Stimulated activated effector memory CD8-positive, alpha-beta T cell treated with anti-CD3 and anti-CD28 coated beads, Interleukin-12 subunit alpha, Interleukin-12 subunit beta, amount 100 ng/mL, for 72 hours (primary cell): ENCODE data around the gene MRPS35.

Source experiments
- ATAC-seq: fragments of 150-1000 bp; cut with Tn5 transposase; 2 replicates; pipeline ENCODE4 v1.10.0; 2021
- DNase-seq, 2 donors: peaks; one replicate each; pipeline ENCODE4 v3.0.0; 2021 to 2022; ENCODE audit warnings: low spot score in 2 of 2
- H3K27ac Mint-ChIP-seq: one replicate; pipeline ENCODE4 v1.8.0; 2022; ENCODE audit warnings: mild to moderate bottlenecking, mixed read lengths
- H3K36me3 Mint-ChIP-seq: one replicate; pipeline ENCODE4 v1.8.0; 2022; ENCODE audit warnings: mild to moderate bottlenecking, mixed read lengths
- H3K4me1 Mint-ChIP-seq: one replicate; pipeline ENCODE4 v1.8.0; 2022; ENCODE audit warnings: mixed read lengths
- H3K4me3 Mint-ChIP-seq: one replicate; pipeline ENCODE4 v1.8.0; 2022; ENCODE audit warnings: mild to moderate bottlenecking, mixed read lengths
- H3K9me3 Mint-ChIP-seq: one replicate; pipeline ENCODE4 v1.8.0; 2022; ENCODE audit warnings: mixed read lengths

Gene MRPS35

DNA sequence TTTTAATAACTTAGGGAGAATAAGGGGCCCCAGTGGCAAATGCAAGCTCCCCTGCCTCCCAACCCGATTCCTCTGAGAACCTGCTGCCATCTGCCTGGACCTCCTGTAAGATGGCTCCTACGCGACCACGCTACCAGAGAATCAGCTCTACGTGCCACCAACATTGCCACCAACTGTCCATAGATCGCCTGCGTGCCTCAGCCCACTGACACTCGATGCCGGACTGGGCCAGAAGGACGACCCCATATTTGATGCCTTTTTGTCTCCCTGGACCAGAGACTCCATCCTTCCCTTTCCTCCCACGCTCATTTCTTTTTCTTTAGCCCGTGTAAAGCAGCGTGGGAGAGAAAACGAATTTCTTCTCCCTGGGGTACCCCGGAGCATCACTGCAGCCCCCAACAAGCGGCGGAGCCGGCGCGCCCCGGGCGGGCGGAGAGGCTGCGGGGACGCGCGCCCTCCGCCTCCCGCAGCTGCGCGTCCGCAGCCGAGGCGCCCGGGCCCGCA lies 68.8 kb downstream of the MRPS35 start:
- Mint-ChIP-seq H3K9me3 (no peaks in the 10 kb centered on the region), H3K4me3 (peak overlapping the region; percentile 74), H3K4me1 (peaks cover 34% of the 10 kb centered on the region), H3K27ac (peak overlapping the region; percentile 67), H3K36me3 (peaks cover 13% of the 10 kb centered on the region)
- DNase-seq (no peak), ATAC-seq (peak; percentile 63)

DNA sequence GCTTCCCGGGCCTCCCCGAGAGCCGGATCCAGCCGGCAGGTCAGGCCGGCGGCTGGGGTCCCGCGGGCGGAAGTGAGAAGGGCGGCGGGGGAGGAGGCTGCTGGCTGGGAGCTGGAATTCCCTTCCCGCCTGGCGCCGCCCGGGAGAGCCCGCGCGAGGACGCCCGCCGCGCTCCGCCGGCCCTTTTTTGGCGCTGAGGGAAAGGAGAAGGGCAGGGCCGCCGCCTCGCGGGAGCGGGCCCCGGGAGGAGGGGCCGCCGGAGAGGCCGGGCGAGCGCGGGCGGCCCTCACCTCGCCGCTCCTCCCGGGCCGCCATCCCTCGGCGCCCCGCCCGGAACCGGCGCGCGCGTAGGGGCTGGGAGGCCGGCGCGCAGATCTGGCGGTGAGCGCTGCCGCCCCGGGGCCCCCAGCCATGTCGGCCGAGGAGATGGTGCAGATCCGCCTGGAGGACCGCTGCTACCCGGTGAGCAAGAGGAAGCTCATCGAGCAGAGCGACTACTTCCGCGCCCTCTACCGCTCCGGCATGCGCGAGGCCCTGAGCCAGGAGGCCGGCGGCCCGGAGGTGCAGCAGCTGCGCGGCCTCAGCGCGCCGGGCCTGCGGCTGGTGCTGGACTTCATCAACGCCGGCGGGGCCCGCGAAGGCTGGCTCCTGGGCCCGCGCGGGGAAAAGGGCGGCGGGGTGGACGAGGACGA lies 69.4 kb downstream of the MRPS35 start, which contains the start of the genes KLHL42 and MANSC4:
Gene KLHL42 (plus strand): TSS at position 314 of the 692 bp plus-strand sequence. CDS start 98 bp downstream, at position 412.
Gene MANSC4 (minus strand): TSS at position 317 of the 692 bp plus-strand sequence. CDS start 8,960 bp downstream, outside the sequence.
- no peaks in the 10 kb centered on the region for H3K9me3 Mint-ChIP-seq
- ATAC-seq (peak; percentile 91), DNase-seq (peak; percentile 57 to 84)
- peak within 1 kb of the TSS; percentile 74 for H3K4me3 Mint-ChIP-seq
- H3K4me1 Mint-ChIP-seq = peaks cover 39% of the 10 kb centered on the region
- H3K36me3 Mint-ChIP-seq = peaks cover 13% of the 10 kb centered on the region
- H3K27ac Mint-ChIP-seq = peak within 1 kb of the TSS; percentile 67

DNA sequence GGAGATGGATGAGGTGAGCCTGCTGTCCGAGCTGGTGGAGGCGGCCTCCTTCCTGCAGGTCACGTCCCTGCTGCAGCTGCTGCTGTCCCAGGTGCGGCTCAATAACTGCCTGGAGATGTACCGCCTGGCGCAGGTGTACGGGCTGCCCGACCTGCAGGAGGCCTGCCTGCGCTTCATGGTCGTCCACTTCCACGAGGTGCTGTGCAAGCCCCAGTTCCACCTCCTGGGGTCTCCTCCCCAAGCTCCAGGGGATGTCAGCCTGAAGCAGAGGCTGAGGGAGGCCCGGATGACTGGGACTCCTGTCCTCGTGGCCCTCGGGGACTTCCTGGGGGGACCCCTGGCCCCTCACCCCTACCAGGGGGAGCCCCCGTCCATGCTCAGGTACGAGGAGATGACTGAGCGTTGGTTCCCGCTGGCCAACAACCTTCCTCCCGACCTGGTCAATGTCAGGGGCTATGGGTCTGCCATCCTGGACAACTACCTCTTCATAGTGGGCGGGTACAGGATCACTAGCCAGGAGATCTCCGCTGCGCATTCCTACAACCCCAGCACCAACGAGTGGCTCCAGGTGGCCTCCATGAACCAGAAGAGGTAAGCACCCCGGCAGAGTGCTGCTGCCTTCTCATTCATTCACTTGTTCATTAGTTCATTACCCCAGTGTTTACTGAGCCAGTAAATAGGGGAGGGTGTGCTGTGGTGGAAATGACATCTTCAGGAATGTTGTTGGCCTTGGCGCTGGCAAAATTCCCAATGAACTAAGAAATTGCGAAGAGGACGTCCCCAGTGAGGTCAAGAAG lies 70.2 kb downstream of the MRPS35 start:
- DNase-seq (peak in 1 of 2 donors; percentile 2), ATAC-seq (peak; percentile 48)
- peaks cover 46% of the 10 kb centered on the region for H3K4me1 Mint-ChIP-seq
- peak overlapping the region; percentile 74 for H3K4me3 Mint-ChIP-seq
- peaks cover 13% of the 10 kb centered on the region for H3K36me3 Mint-ChIP-seq
- H3K9me3 Mint-ChIP-seq = no peaks in the 10 kb centered on the region
- H3K27ac Mint-ChIP-seq = peak overlapping the region; percentile 45

DNA sequence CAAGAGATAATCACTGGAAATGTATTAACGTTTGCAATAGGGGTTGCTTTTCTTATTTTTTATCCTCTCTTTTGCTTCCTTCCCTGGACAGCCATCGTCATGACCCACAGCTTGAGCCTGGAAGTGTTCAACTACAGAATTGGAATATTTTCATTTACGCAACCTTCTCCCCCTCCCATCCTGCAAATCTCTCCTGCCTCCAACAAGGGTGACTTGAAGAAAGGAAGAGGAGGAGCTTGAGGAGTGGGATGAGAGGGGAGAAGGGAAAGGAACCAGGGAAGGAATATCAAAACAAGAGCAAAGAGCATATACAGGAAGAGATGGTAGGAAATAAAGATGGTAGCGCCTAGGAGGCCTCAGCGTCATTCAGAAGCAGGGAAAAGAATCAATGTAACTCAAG lies 71.0 kb downstream of the MRPS35 start:
- no peak for ATAC-seq
- peak overlapping the region; percentile 74 for H3K4me3 Mint-ChIP-seq

DNA sequence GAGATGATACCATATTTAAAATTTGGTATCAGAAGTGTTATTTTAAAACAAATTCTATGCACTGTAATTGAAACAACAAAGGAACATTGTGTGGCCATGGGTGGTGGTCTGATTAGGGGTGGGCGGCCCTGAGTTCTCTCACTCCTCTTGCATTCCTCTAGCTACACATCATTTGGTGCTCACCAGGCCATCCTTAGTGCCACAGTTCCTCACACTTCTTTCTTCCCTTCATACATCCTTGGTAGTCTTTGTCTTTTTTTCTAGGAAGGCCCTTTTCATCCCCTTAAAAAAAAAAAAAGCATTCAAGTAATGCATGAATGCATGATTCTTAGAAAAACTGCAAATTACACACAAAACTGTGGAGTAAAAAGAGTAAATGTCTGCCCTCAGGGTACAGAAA lies 71.8 kb downstream of the MRPS35 start:
- ATAC-seq = no peak
- Mint-ChIP-seq H3K4me3 (no peak overlapping the region), H3K27ac (no peak overlapping the region), H3K4me1 (peaks cover 53% of the 10 kb centered on the region), H3K36me3 (peaks cover 13% of the 10 kb centered on the region), H3K9me3 (no peaks in the 10 kb centered on the region)
- no peak for DNase-seq

More for the DNA sequence above, 71.0 kb downstream of the MRPS35 start:
- H3K4me1 Mint-ChIP-seq = peaks cover 53% of the 10 kb centered on the region
- H3K36me3 Mint-ChIP-seq = peaks cover 13% of the 10 kb centered on the region
- no peak overlapping the region for H3K27ac Mint-ChIP-seq
- H3K9me3 Mint-ChIP-seq = no peaks in the 10 kb centered on the region
- no peak for DNase-seq

DNA sequence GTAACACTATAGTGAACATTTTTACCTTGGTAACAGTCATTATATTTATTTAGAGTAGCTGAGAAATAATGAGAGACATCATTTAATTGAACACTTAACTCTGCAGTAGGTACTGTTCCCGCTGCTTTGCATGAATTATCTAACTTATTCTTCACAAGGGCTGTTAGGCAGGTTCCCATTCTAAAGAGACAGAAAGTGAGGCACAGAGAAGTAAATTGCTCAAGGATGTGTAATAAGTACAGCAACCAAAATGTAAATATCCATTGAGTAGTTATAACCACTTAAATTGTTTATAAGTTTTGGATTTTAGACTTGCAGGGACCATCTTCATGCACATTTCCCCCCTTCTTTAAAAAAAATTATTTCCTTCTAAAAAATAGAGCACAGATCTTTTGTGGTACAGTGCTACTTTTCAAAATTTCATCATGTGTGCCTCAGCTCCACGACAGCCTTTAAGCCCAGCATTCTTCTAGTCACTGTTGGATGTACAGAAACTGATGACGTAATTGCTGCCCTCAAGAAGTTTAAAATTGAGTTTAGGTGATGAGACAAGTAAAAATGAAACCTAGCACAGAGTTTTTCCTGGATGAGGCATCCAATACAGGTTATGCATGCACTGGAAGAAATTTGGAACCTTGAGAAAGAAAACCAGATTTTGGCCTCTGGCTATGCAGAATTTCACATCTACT lies 75.4 kb downstream of the MRPS35 start:
- ATAC-seq (peak; percentile 85), DNase-seq (no peak)
- Mint-ChIP-seq H3K9me3 (no peaks in the 10 kb centered on the region), H3K27ac (no peak overlapping the region), H3K36me3 (peaks cover 13% of the 10 kb centered on the region), H3K4me1 (peaks cover 53% of the 10 kb centered on the region), H3K4me3 (no peak overlapping the region)

DNA sequence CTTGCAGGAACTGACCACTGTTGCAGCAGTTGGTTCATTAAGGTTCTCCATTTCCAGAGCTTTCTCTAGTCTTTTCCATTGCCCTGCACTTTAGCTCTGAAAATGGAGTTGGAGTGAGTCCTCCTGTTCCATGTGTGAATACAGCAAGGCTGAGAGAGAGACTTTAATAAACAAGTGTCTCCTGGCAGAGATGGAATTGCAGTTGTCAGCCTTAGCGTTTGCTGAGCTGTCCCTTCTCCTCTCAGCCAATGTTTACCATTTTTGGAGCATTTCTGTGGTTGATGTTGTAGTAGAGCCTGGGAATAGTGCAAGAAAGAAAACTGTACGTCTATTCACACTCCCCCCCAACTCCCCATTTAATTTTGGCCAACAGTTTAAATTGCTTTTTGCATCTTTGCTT lies 76.9 kb downstream of the MRPS35 start:
- ATAC-seq = no peak
- no peak for DNase-seq
- Mint-ChIP-seq H3K4me3 (no peak overlapping the region), H3K27ac (no peak overlapping the region), H3K9me3 (no peaks in the 10 kb centered on the region), H3K36me3 (peaks cover 21% of the 10 kb centered on the region), H3K4me1 (peaks cover 38% of the 10 kb centered on the region)

DNA sequence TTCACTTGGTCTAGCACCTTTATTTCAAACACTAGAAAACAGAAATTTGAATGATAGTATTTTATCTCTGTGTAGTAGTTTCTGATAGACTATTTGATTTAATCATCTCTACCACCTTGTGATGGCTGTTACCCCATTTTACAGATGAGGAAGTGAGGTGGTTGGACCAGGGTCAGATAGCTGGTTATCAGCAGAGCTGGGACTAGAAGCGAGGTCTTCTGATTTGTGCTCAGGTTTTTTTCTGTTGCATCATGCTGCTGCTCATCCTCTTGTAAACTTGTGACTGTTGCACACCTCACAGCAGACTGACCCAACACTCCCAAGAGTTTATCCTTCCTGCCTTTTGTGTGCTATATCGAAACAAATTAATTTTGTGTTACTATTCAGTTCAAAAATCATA lies 79.5 kb downstream of the MRPS35 start:
- Mint-ChIP-seq H3K27ac (no peak overlapping the region), H3K4me1 (peaks cover 32% of the 10 kb centered on the region), H3K4me3 (no peak overlapping the region), H3K9me3 (no peaks in the 10 kb centered on the region), H3K36me3 (peaks cover 36% of the 10 kb centered on the region)
- ATAC-seq (no peak), DNase-seq (no peak)

DNA sequence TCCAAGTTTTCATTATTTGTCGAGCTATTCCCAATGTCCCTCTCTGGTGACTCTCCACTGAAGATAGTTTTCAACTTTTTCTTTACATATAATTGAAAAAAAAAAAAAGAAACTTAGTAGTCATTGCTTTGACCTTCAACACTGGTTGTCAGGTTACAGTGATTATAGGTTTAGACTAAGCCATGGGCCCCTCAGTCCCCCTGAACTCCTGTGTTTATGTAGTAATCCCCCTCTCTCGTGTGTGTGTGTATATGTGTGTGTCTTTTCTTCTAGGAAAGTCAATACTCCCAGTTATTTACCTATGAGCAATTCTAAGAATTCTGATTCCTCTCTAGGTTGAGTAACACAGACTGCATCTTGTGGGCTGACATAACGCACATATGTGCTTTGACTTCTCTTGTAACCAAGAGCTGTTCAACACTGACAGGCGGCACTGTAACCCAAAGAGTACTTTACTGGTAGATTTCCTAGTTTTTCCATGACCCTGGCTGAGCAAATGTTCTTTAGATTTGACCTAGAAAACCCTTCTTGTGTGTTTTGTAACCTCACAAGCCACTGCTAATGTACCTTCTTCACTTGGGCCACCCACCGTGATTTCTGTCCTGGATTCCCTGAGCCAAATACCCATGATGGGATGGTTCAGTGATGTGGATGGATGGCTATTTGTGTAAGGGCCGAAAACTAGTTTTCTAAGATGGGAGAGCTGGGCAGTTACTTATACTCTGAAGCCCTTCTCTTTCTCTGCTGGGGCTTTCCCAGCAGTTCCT lies 84.4 kb downstream of the MRPS35 start:
- H3K36me3 Mint-ChIP-seq = peaks cover 73% of the 10 kb centered on the region
- H3K27ac Mint-ChIP-seq = peak overlapping the region; percentile 16
- peak; percentile 87 for ATAC-seq
- no peak overlapping the region for H3K4me3 Mint-ChIP-seq
- peaks cover 12% of the 10 kb centered on the region for H3K4me1 Mint-ChIP-seq
- no peaks in the 10 kb centered on the region for H3K9me3 Mint-ChIP-seq
- DNase-seq = no peak

DNA sequence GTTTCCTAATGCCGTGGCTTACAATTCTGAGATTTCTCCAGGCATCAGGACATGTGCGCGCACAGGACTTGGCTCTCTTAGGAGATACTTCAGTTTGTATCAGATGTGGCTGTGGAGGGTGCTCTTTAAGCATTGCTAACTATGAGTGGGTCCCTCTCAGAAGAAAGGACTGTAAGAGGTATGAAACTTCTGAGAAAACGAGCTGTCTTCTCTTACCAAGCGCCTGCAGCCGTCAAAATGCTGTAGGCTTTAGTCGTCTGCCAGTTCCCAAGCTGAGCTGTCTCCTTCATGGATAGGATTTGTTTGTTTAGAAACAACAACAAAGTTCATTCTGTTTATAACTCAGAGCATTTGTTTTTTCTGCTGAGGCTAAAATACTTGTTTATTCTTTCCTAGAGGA lies 85.5 kb downstream of the MRPS35 start:
- Mint-ChIP-seq H3K27ac (no peak overlapping the region), H3K4me3 (no peak overlapping the region), H3K4me1 (peaks cover 20% of the 10 kb centered on the region), H3K9me3 (no peaks in the 10 kb centered on the region), H3K36me3 (peaks cover 79% of the 10 kb centered on the region)
- ATAC-seq (peak; percentile 61), DNase-seq (no peak)

DNA sequence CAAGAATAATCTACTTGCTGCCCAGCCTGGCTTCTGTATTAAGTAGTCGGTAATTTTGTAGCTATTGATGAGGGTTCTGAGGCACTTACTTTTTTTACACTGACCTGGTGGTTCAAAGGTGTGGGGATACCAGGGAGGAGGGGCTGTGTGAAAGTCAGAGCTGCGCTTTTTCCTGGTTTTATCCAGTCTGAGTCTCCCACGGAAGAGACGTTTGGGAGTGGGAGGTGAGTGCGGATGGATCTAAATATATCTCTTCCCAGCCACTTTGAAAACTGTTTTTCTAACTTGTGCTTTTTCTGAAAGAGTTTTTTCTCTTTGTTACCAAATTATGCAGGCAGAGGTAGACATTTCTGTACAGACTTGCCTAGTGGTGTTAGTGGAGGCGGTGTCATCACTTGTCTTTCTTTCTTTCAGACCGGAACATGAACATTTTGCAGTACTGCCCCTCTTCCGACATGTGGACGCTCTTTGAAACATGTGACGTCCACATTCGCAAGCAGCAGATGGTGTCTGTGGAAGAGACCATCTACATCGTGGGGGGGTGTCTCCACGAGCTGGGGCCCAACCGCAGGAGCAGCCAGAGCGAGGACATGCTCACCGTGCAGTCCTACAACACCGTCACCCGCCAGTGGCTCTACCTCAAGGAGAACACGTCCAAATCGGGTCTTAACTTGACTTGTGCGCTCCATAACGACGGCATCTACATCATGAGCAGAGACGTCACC lies 86.8 kb downstream of the MRPS35 start:
- H3K4me1 Mint-ChIP-seq = peaks cover 31% of the 10 kb centered on the region
- no peaks in the 10 kb centered on the region for H3K9me3 Mint-ChIP-seq
- ATAC-seq (no peak), DNase-seq (no peak)
- H3K27ac Mint-ChIP-seq = no peak overlapping the region
- peaks cover 65% of the 10 kb centered on the region for H3K36me3 Mint-ChIP-seq
- no peak overlapping the region for H3K4me3 Mint-ChIP-seq

DNA sequence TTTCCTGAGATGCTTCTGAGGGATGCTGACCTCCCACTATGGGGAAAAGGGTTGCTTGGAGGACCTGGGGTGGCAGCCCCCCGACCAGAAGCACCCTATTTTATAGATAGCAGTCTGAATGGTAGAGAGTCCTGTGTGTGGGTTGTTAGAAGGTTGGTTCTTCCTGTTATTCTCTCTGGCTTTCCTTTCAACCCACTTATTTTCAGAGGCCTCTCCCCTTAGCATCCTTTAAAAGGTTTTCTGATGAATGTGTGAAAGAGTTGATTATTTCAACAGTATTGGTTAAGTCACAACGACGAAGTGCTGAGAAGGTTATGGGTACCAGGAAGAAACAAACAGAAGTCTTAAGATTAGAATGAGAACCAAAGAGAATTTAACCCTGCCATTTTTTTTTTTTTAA lies 90.2 kb downstream of the MRPS35 start:
- no peak for ATAC-seq
- Mint-ChIP-seq H3K9me3 (no peaks in the 10 kb centered on the region), H3K4me1 (peaks cover 29% of the 10 kb centered on the region), H3K27ac (no peak overlapping the region), H3K36me3 (peaks cover 42% of the 10 kb centered on the region), H3K4me3 (no peak overlapping the region)
- DNase-seq = no peak

DNA sequence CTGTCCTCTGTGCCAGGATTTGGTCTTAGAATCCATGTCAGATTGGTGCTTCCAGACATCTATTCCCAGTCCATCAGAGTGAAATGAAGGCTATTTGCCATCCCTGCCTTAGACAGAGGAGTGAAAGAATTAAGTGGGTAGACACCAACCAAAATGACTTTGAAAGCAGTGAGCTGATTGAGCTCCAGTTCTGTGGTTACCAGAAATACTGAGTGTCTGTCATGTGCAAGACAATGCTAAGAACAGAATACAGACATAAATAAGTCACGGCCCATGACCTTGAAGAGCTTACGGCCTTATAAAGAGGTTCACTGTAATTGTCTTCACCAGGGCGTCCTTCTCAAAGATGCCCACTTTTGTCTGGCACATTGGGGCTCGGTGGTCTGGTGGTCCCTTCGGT lies 91.0 kb downstream of the MRPS35 start:
- no peaks in the 10 kb centered on the region for H3K9me3 Mint-ChIP-seq
- DNase-seq = no peak
- peaks cover 34% of the 10 kb centered on the region for H3K36me3 Mint-ChIP-seq
- H3K4me1 Mint-ChIP-seq = peaks cover 37% of the 10 kb centered on the region
- peak; percentile 66 for ATAC-seq
- H3K27ac Mint-ChIP-seq = no peak overlapping the region
- no peak overlapping the region for H3K4me3 Mint-ChIP-seq

DNA sequence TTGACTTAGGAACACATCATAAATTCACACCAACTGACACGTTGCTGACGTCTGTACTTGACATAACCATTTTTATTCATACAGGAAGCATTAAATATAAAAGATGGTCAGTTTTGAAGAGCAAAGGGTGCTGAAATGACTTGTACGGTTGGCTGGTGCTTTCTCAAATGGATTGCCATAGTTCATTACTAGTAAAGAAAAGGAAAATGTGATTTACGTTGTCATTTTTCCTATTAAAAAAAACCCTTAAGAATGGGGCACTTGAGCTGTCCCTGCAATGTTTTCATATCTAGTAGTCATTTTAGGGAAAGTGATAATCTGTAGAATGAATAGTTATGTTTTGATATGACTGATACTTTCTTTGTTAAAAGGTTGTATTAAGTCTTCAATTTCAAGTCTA lies 91.9 kb downstream of the MRPS35 start:
- peak; percentile 77 for ATAC-seq
- no peak overlapping the region for H3K27ac Mint-ChIP-seq

More for the DNA sequence above, 91.9 kb downstream of the MRPS35 start:
- H3K4me3 Mint-ChIP-seq = no peak overlapping the region
- peaks cover 25% of the 10 kb centered on the region for H3K36me3 Mint-ChIP-seq
- no peaks in the 10 kb centered on the region for H3K9me3 Mint-ChIP-seq
- peaks cover 46% of the 10 kb centered on the region for H3K4me1 Mint-ChIP-seq
- DNase-seq = no peak
